ENCODE results near the gene FKBP3. TPM values are rescaled to one million over a fixed set of nuclear protein-coding genes. Genes with fewer than 3 reads are reported as not detected.

FKBP3 gene
- total and polyA plus RNA-seq, 2 donors (not counting 1 experiment from before 2014, with no cell fraction given) = 18.5 to 58.7 TPM

GRCh38 chr14:45084946-45085346 is 49.3 kb downstream of the FKBP3 start:
- ChIA-PET CTCF (interaction anchor here (1.3 kb wide), 1 partner anchor 50 kb away, joined by 3 read pairs; no protein-coding TSS in a partner anchor), POLR2A (interaction anchor here (2.1 kb wide), 1 partner anchor 123 kb away, joined by 13 read pairs; the partner anchor contains the start of genes KLHL28 and TOGARAM1)
- intact Hi-C loops (cut with micrococcal nuclease) = loop anchor here (1.0 kb wide), 5 partner anchors 7 to 188 kb away; partner anchors contain the start of genes FKBP3, KLHL28 and MIS18BP1
- Histone ChIP-seq H3K4me1 (ENCODE audit: control insufficient read depth in 2 of 2, insufficient read depth in 2 of 2, low read length in 2 of 2) (peaks cover 27 to 39% of the 10 kb centered on the region in 2 donors), H3K36me3 (replicated peaks in 1 of 2; ENCODE audit: control extremely low read depth in 1 of 2, control insufficient read depth in 1 of 2, extremely low read depth in 1 of 2, insufficient read depth in 2 of 2, low read length in 1 of 2) (no peaks in the 10 kb centered on the region), H4K20me1 (ENCODE audit: control insufficient read depth, insufficient read depth, low read length, poor library complexity, severe bottlenecking) (peaks cover 21% of the 10 kb centered on the region), H3K79me2 (ENCODE audit: control insufficient read depth, insufficient read depth, low read length) (peaks cover 60% of the 10 kb centered on the region), H3K27ac (ENCODE audit: low read length in 2 of 2) (peak overlapping the region in 1 of 2 donors; percentile 96), H2AFZ (ENCODE audit: insufficient read depth, low read depth, low read length, poor library complexity, severe bottlenecking) (peak overlapping the region; percentile 88), H3K9me3 (ENCODE audit: control extremely low read depth in 1 of 3, control insufficient read depth in 2 of 3, insufficient read depth in 1 of 3, low read length in 2 of 3) (no peaks in the 10 kb centered on the region), H3K4me2 (replicated peaks; ENCODE audit: low read depth, low read length, poor library complexity, severe bottlenecking) (peak overlapping the region; percentile 82), H3K9ac (ENCODE audit: low read length) (peak overlapping the region; percentile 77), H3K27me3 (replicated peaks in 1 of 4; ENCODE audit: control extremely low read depth in 1 of 4, control insufficient read depth in 3 of 4, insufficient read depth in 4 of 4, low read length in 3 of 4) (no peaks in the 10 kb centered on the region), H3K4me3 (ENCODE audit: control extremely low read depth in 1 of 5, extremely low read depth in 1 of 5, insufficient read depth in 1 of 5, low read depth in 2 of 5, low read length in 4 of 5) (peak overlapping the region; percentile 64 to 95 (median 91))
- WGBS (ENCODE audit: insufficient coverage) = no CpG with 5 or more reads among the region's 4 CpGs
- H3K4me3 Mint-ChIP-seq = peak overlapping the region; percentile 96
- ATAC-seq (ENCODE audit: low read depth) (no peak), DNase-seq (peak; percentile 21)
- TF ChIP-seq CTCF (IDR thresholded peaks at IDR 0.05) (no peak), EZH2 (IDR thresholded peaks at IDR 0.05; ENCODE audit: borderline replicate concordance, insufficient read depth, low read depth, low read length, poor library complexity, severe bottlenecking) (no peak)
- no peaks in the 10 kb centered on the region for H3K9me3 Mint-ChIP-seq (ENCODE audit: insufficient read depth)
- no peaks in the 10 kb centered on the region for H3K27me3 Mint-ChIP-seq
- peaks cover 57% of the 10 kb centered on the region for H3K4me1 Mint-ChIP-seq
- peak overlapping the region; percentile 64 for H3K27ac Mint-ChIP-seq

DNA sequence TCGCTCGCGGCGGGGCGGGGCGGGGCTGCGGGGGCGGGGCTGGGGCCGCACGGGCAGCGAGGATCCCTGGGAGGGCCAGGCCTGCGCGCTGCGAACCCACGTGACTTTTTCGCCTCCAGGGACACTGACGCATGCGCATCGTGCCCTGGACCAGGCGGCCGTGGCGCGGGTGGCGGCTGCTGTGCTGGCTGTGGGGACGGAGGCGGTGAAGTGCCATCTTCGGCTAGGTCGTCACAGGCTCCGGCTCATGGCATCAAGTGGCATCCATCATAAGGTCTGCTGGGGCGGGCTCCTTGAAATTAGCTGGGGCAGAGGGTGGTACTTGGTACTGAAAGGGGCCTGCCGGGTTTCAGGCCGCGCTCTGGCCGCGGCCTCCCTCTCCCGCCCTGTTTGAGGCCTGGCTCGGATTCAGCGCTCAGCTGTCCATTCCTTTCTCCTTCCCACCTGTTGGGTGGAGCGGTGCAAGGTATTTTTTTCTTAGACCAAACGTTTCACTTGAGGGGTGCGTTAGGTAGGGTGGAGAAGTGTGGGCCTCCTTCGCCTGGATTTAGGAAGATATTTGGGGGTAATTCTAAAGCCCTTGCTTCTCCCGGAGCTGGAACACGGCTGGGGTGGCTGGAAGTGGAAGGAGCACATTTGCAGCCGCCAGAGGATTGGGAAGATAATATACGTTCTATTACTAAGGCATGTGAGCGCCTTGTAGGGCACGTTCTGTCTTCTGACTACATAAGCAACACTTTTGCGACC is 50.1 kb downstream of the FKBP3 start, which contains the start of gene PRPF39:
PRPF39 (plus strand) TSS at position 141 of the 747 bp plus-strand sequence. CDS start 11,124 bp downstream, outside the sequence.
- peak; percentile 93 for ATAC-seq (ENCODE audit: low read depth)
- ChIA-PET CTCF (no interaction called here), POLR2A (interaction anchor here (2.1 kb wide), 1 partner anchor 122 kb away, joined by 13 read pairs; the partner anchor contains the start of genes KLHL28 and TOGARAM1)
- Histone ChIP-seq H3K79me2 (ENCODE audit: control insufficient read depth, insufficient read depth, low read length) (peaks cover 52% of the 10 kb centered on the region), H3K9me3 (ENCODE audit: control extremely low read depth in 1 of 3, control insufficient read depth in 2 of 3, insufficient read depth in 1 of 3, low read length in 2 of 3) (no peaks in the 10 kb centered on the region), H3K9ac (ENCODE audit: low read length) (peak within 1 kb of the TSS; percentile 77), H3K4me1 (ENCODE audit: control insufficient read depth in 2 of 2, insufficient read depth in 2 of 2, low read length in 2 of 2) (peaks cover 21 to 36% of the 10 kb centered on the region in 2 donors), H3K27me3 (replicated peaks in 1 of 4; ENCODE audit: control extremely low read depth in 1 of 4, control insufficient read depth in 3 of 4, insufficient read depth in 4 of 4, low read length in 3 of 4) (no peaks in the 10 kb centered on the region), H2AFZ (ENCODE audit: insufficient read depth, low read depth, low read length, poor library complexity, severe bottlenecking) (peak within 1 kb of the TSS; percentile 88), H3K4me2 (replicated peaks; ENCODE audit: low read depth, low read length, poor library complexity, severe bottlenecking) (peak within 1 kb of the TSS; percentile 82), H4K20me1 (ENCODE audit: control insufficient read depth, insufficient read depth, low read length, poor library complexity, severe bottlenecking) (peaks cover 21% of the 10 kb centered on the region), H3K4me3 (ENCODE audit: control extremely low read depth in 1 of 5, extremely low read depth in 1 of 5, insufficient read depth in 1 of 5, low read depth in 2 of 5, low read length in 4 of 5) (peak within 1 kb of the TSS; percentile 64 to 95 (median 91)), H3K36me3 (replicated peaks in 1 of 2; ENCODE audit: control extremely low read depth in 1 of 2, control insufficient read depth in 1 of 2, extremely low read depth in 1 of 2, insufficient read depth in 2 of 2, low read length in 1 of 2) (no peaks in the 10 kb centered on the region), H3K27ac (ENCODE audit: low read length in 2 of 2) (peak within 1 kb of the TSS; percentile 74 to 96)
- peaks cover 49% of the 10 kb centered on the region for H3K4me1 Mint-ChIP-seq
- peak within 1 kb of the TSS; percentile 96 for H3K27ac Mint-ChIP-seq
- no peaks in the 10 kb centered on the region for H3K27me3 Mint-ChIP-seq
- peak; percentile 97 for DNase-seq
- intact Hi-C loops (cut with micrococcal nuclease) = loop anchor here (1.0 kb wide), 5 partner anchors 8 to 187 kb away; partner anchors contain the start of genes FKBP3, KLHL28 and MIS18BP1
- under 1% methylated on average over 36 of the region's 49 CpGs for WGBS (ENCODE audit: insufficient coverage)
- H3K9me3 Mint-ChIP-seq (ENCODE audit: insufficient read depth) = no peaks in the 10 kb centered on the region
- TF ChIP-seq CTCF (IDR thresholded peaks at IDR 0.05) = no peak
- TF ChIP-seq EZH2 (IDR thresholded peaks at IDR 0.05; ENCODE audit: borderline replicate concordance, insufficient read depth, low read depth, low read length, poor library complexity, severe bottlenecking) = no peak
- peak within 1 kb of the TSS; percentile 96 for H3K4me3 Mint-ChIP-seq
